MM.1S (cell line): ENCODE data around the gene SAMD4A.

Experiments used
- DNase-seq: peaks from one replicate; pipeline ENCODE4 v3.0.0-alpha.2; 2015
- H2AFZ ChIP-seq: fragments of 300-600 bp; sonication (generic); 2 replicates; pipeline ENCODE4 v1.6.0; 2016; ENCODE audit warnings: antibody characterized with exemption, low read length
- H3F3A ChIP-seq: fragments of 300-600 bp; sonication (generic); 2 replicates; pipeline ENCODE4 v1.6.1; 2016; ENCODE audit warnings: mild to moderate bottlenecking, antibody characterized with exemption, low read length, moderate library complexity, mixed read lengths; ENCODE audit not compliant: insufficient read depth
- H3K27ac ChIP-seq: fragments of 300-600 bp; sonication (generic); 2 replicates; pipeline ENCODE4 v1.5.1; 2016; ENCODE audit warnings: mild to moderate bottlenecking, low read length
- H3K27me3 ChIP-seq: fragments of 300-600 bp; sonication (generic); replicated peaks from 2 replicates; pipeline ENCODE4 v1.6.0; 2016; ENCODE audit warnings: low read length; ENCODE audit not compliant: insufficient read depth
- H3K36me3 ChIP-seq: fragments of 300-600 bp; sonication (generic); replicated peaks from 2 replicates; pipeline ENCODE4 v1.6.1; 2016; ENCODE audit warnings: mild to moderate bottlenecking, low read length, mixed read lengths; ENCODE audit not compliant: insufficient read depth
- H3K4me1 ChIP-seq: fragments of 300-600 bp; sonication (generic); 2 replicates; pipeline ENCODE4 v1.6.1; 2016; ENCODE audit warnings: low read length, mixed read lengths
- H3K4me2 ChIP-seq: fragments of 300-600 bp; sonication (generic); 2 replicates; pipeline ENCODE4 v1.6.0; 2016; ENCODE audit warnings: low read depth, low read length
- H3K4me3 ChIP-seq: fragments of 300-600 bp; sonication (generic); 2 replicates; pipeline ENCODE4 v1.5.1; 2016; ENCODE audit warnings: low read length, mixed read lengths
- H3K79me2 ChIP-seq: fragments of 300-600 bp; sonication (generic); 2 replicates; pipeline ENCODE4 v1.6.1; 2016; ENCODE audit warnings: mixed run types, low read length, mixed read lengths
- H3K9ac ChIP-seq: fragments of 300-600 bp; sonication (generic); 2 replicates; pipeline ENCODE4 v1.6.1; 2016; ENCODE audit warnings: low read length, mixed read lengths
- H3K9me2 ChIP-seq: fragments of 300-600 bp; sonication (generic); replicated peaks from 2 replicates; pipeline ENCODE4 v1.6.1; 2016; ENCODE audit warnings: mild to moderate bottlenecking, low read length, mixed read lengths; ENCODE audit not compliant: insufficient read depth
- H3K9me3 ChIP-seq: fragments of 300-600 bp; sonication (generic); replicated peaks from 2 replicates; pipeline ENCODE4 v1.6.1; 2016; ENCODE audit warnings: mild to moderate bottlenecking, low read length, mixed read lengths; ENCODE audit not compliant: insufficient read depth
- H4K20me1 ChIP-seq: fragments of 300-600 bp; sonication (generic); 2 replicates; pipeline ENCODE4 v1.6.1; 2016; ENCODE audit warnings: mild to moderate bottlenecking, low read length, moderate library complexity, mixed read lengths; ENCODE audit not compliant: insufficient read depth
- CTCF ChIP-seq: fragments of 300-600 bp; sonication (generic); IDR thresholded peaks from 2 replicates; pipeline ENCODE4 v1.5.1; 2016; ENCODE audit warnings: antibody characterized with exemption, low read length, mixed read lengths
- EZH2 ChIP-seq: fragments of 300-600 bp; sonication (generic); optimal IDR thresholded peaks from 2 replicates; pipeline ENCODE3; 2017; ENCODE audit warnings: low read depth, mild to moderate bottlenecking, antibody characterized with exemption, low read length, mixed read lengths
- EZH2phosphoT487 ChIP-seq: fragments of 300-600 bp; sonication (generic); IDR thresholded peaks from 2 replicates; pipeline ENCODE4 v1.6.1; 2018; ENCODE audit warnings: antibody characterized with exemption, low read length

Gene SAMD4A

GRCh38 chr14:54697803-54698202 lies 130.9 kb downstream of the SAMD4A start:
- H3K36me3 ChIP-seq = no peaks in the 10 kb centered on the region
- H3K79me2 ChIP-seq = no peaks in the 10 kb centered on the region
- H4K20me1 ChIP-seq = no peaks in the 10 kb centered on the region
- no peaks in the 10 kb centered on the region for H3K27me3 ChIP-seq
- no peaks in the 10 kb centered on the region for H3K9me2 ChIP-seq
- no peak for DNase-seq
- H3K4me3 ChIP-seq = no peak overlapping the region
- H3K4me2 ChIP-seq = no peak overlapping the region
- no peaks in the 10 kb centered on the region for H3F3A ChIP-seq
- no peaks in the 10 kb centered on the region for H3K4me1 ChIP-seq
- H3K9me3 ChIP-seq = no peaks in the 10 kb centered on the region
- H2AFZ ChIP-seq = no peak overlapping the region
- H3K9ac ChIP-seq = no peak overlapping the region
- no peak for TF ChIP-seq EZH2
- no peak for TF ChIP-seq CTCF
- no peak for TF ChIP-seq EZH2phosphoT487
- H3K27ac ChIP-seq = no peak overlapping the region

GRCh38 chr14:54698501-54698900 lies 131.6 kb downstream of the SAMD4A start:
- no peaks in the 10 kb centered on the region for H3F3A ChIP-seq
- no peak overlapping the region for H3K4me3 ChIP-seq
- no peak overlapping the region for H3K27ac ChIP-seq
- H2AFZ ChIP-seq = no peak overlapping the region
- no peak overlapping the region for H3K9ac ChIP-seq
- H3K4me2 ChIP-seq = no peak overlapping the region
- H3K4me1 ChIP-seq = no peaks in the 10 kb centered on the region
- no peaks in the 10 kb centered on the region for H3K79me2 ChIP-seq
- H3K36me3 ChIP-seq = no peaks in the 10 kb centered on the region
- no peaks in the 10 kb centered on the region for H3K9me2 ChIP-seq
- no peaks in the 10 kb centered on the region for H3K27me3 ChIP-seq
- no peaks in the 10 kb centered on the region for H3K9me3 ChIP-seq
- TF ChIP-seq EZH2phosphoT487 (no peak), EZH2 (no peak)
- H4K20me1 ChIP-seq = no peaks in the 10 kb centered on the region
- no peak for DNase-seq

- no peak overlapping the region for H3K27ac ChIP-seq
- H3K4me1 ChIP-seq = no peaks in the 10 kb centered on the region
- no peaks in the 10 kb centered on the region for H3K27me3 ChIP-seq
- no peaks in the 10 kb centered on the region for H4K20me1 ChIP-seq
- no peaks in the 10 kb centered on the region for H3K9me3 ChIP-seq
- peak; percentile 7 for DNase-seq
- no peak overlapping the region for H3K9ac ChIP-seq
- no peaks in the 10 kb centered on the region for H3K79me2 ChIP-seq
- no peak overlapping the region for H3K4me2 ChIP-seq
- H3K4me3 ChIP-seq = no peak overlapping the region
- H3K36me3 ChIP-seq = no peaks in the 10 kb centered on the region
- H3F3A ChIP-seq = no peaks in the 10 kb centered on the region
- no peak overlapping the region for H2AFZ ChIP-seq
- no peak for TF ChIP-seq EZH2
- TF ChIP-seq EZH2phosphoT487 = no peak
- TF ChIP-seq CTCF = no peak
- no peaks in the 10 kb centered on the region for H3K9me2 ChIP-seq
Observed at GRCh38 chr14:54698966-54699530, 132.1 kb downstream of the SAMD4A start.

- DNase-seq = no peak
- H3K27me3 ChIP-seq = no peaks in the 10 kb centered on the region
- no peaks in the 10 kb centered on the region for H4K20me1 ChIP-seq
- no peak overlapping the region for H3K9ac ChIP-seq
- no peaks in the 10 kb centered on the region for H3K79me2 ChIP-seq
- H3K36me3 ChIP-seq = no peaks in the 10 kb centered on the region
- H2AFZ ChIP-seq = no peak overlapping the region
- H3K4me3 ChIP-seq = no peak overlapping the region
- no peak overlapping the region for H3K4me2 ChIP-seq
- H3K4me1 ChIP-seq = no peaks in the 10 kb centered on the region
- H3K9me3 ChIP-seq = no peaks in the 10 kb centered on the region
- H3K27ac ChIP-seq = no peak overlapping the region
- H3K9me2 ChIP-seq = no peaks in the 10 kb centered on the region
- no peak for TF ChIP-seq CTCF
- no peak for TF ChIP-seq EZH2phosphoT487
- no peak for TF ChIP-seq EZH2
- no peaks in the 10 kb centered on the region for H3F3A ChIP-seq
Observed at GRCh38 chr14:54699735-54700134, 132.8 kb downstream of the SAMD4A start.
